HG03432 (cell line): ENCODE measurements around the gene MCAM.

ENCODE experiments used
- ATAC-seq: cut with Tn5 transposase; IDR thresholded peaks from one replicate; pipeline ENCODE4 v1.9.1; 2021; ENCODE audit warnings: mild to moderate bottlenecking, moderate library complexity; ENCODE audit not compliant: unreplicated experiment

The MCAM gene

GRCh38 chr11:119267645-119268044 is 49.3 kb downstream of the MCAM start:
- ATAC-seq, result no peak

- no peak for ATAC-seq
These were observed 50.2 kb downstream of the MCAM start for GRCh38 chr11:119266517-119267255.

GRCh38 chr11:119266063-119266462 is 50.9 kb downstream of the MCAM start:
- ATAC-seq, result no peak

GRCh38 chr11:119263352-119263940 is 53.5 kb downstream of the MCAM start:
- no peak for ATAC-seq

- ATAC-seq, result peak; percentile 39
These were observed 54.1 kb downstream of the MCAM start for GRCh38 chr11:119262668-119263351.

GRCh38 chr11:119258983-119259382 is 57.9 kb downstream of the MCAM start:
- no peak for ATAC-seq
